ENCODE results near the gene RPS27A. TPM values are rescaled to one million over a fixed set of nuclear protein-coding genes. Genes with fewer than 3 reads are reported as not detected.
"Not testable (repeated sequence)": the region's sequence is repeated elsewhere in the genome, so short reads cannot be mapped to it uniquely, and the experiment has no call there.

The RPS27A gene
- total RNA-seq, 1 experiment from 2014 or later = 747 TPM

DNA sequence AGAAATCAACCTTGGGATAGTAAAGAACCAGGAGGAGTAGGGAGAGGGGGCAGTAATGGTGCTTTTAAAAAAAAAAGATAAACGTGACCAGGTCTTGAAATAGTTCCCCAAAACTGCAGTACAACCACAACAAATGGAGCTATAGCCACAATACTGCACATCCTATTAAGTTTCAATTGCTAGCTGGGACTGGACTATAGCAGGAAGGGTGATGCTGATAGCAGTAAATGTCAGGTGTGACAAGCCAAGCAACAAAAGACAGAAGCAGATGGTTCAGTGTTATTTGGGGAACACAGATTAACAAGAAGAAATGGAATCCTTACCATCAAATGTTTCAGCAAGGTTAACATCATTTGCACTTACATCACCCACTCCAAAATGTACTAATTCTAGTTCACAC, 10.1 kb downstream of the RPS27A start:
- Mint-ChIP-seq H3K4me3 (ENCODE audit: low read depth, unreplicated experiment) (no peak overlapping the region), H3K27me3 (ENCODE audit: unreplicated experiment) (no peaks in the 10 kb centered on the region), H3K9me3 (ENCODE audit: low read depth, unreplicated experiment) (no peaks in the 10 kb centered on the region), H3K4me1 (ENCODE audit: low read depth, unreplicated experiment) (no peaks in the 10 kb centered on the region), H3K27ac (ENCODE audit: unreplicated experiment) (no peak overlapping the region), H3K36me3 (ENCODE audit: insufficient read depth, unreplicated experiment) (peaks cover 24% of the 10 kb centered on the region)
- intact Hi-C loops (cut with micrococcal nuclease; ENCODE audit: unreplicated experiment) = no loop called here
- no peak for DNase-seq
- TF ChIP-seq, protein P1, sequence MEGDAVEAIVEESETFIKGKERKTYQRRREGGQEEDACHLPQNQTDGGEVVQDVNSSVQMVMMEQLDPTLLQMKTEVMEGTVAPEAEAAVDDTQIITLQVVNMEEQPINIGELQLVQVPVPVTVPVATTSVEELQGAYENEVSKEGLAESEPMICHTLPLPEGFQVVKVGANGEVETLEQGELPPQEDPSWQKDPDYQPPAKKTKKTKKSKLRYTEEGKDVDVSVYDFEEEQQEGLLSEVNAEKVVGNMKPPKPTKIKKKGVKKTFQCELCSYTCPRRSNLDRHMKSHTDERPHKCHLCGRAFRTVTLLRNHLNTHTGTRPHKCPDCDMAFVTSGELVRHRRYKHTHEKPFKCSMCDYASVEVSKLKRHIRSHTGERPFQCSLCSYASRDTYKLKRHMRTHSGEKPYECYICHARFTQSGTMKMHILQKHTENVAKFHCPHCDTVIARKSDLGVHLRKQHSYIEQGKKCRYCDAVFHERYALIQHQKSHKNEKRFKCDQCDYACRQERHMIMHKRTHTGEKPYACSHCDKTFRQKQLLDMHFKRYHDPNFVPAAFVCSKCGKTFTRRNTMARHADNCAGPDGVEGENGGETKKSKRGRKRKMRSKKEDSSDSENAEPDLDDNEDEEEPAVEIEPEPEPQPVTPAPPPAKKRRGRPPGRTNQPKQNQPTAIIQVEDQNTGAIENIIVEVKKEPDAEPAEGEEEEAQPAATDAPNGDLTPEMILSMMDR (IDR thresholded peaks at IDR 0.05; ENCODE audit: unreplicated experiment) = no peak
- CTCF ChIA-PET = no interaction called here
- BruUV-seq (replicated peaks) = no TSS peak

DNA sequence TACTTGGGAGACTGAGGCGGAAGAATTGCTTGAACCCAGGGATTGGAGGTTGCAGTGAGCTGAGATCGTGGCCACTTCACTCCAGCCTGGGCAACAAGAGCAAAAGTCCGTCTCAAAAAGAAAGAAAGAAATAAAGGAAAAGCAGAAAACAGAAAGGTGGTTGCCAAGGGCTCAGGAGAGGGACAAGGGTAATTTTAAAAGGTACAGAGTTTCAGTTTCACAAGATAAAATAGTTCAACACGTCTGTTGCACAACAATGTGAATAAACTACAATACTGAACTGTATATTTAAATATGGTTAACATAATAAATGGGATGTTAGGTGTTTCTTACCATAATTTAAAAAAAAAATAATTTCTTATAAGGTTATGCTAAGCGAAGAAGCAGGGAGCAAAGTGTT, 12.9 kb downstream of the RPS27A start:
- no peaks in the 10 kb centered on the region for H3K4me1 Mint-ChIP-seq (ENCODE audit: low read depth, unreplicated experiment)
- DNase-seq = no peak
- H3K36me3 Mint-ChIP-seq (ENCODE audit: insufficient read depth, unreplicated experiment) = peaks cover 9% of the 10 kb centered on the region
- BruUV-seq (replicated peaks) = no TSS peak
- CTCF ChIA-PET = no interaction called here
- intact Hi-C loops (cut with micrococcal nuclease; ENCODE audit: unreplicated experiment) = no loop called here
- no peak overlapping the region for H3K27ac Mint-ChIP-seq (ENCODE audit: unreplicated experiment)
- TF ChIP-seq, protein P1 (IDR thresholded peaks at IDR 0.05; ENCODE audit: unreplicated experiment) = no peak
- no peaks in the 10 kb centered on the region for H3K9me3 Mint-ChIP-seq (ENCODE audit: low read depth, unreplicated experiment)
- H3K27me3 Mint-ChIP-seq (ENCODE audit: unreplicated experiment) = no peaks in the 10 kb centered on the region
- no peak overlapping the region for H3K4me3 Mint-ChIP-seq (ENCODE audit: low read depth, unreplicated experiment)

DNA sequence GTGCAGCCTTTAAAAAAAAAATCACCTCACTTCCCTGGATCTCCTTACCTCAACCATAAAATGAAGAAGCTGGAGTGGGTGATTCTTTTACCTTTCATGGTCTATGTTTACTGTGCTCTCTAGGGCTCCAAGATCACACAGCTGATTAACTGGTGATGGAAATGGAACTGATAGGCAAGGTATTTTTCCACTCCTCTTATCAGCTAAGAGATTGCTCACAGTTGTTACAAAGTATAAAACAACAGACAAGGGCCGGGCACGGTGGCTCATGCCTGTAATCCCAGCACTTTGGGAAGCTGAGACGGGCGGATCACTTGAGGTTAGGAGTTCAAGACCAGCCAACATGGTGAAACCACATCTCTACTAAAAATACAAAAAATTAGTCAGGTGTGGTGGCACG, 14.5 kb downstream of the RPS27A start:
- CTCF ChIA-PET = interaction anchor here (0.6 kb wide), 1 partner anchor 358 kb away, joined by 4 read pairs; no protein-coding TSS in a partner anchor
- DNase-seq = no peak
- Mint-ChIP-seq H3K27ac (ENCODE audit: unreplicated experiment) (no peak overlapping the region), H3K4me3 (ENCODE audit: low read depth, unreplicated experiment) (no peak overlapping the region), H3K36me3 (ENCODE audit: insufficient read depth, unreplicated experiment) (peaks cover 9% of the 10 kb centered on the region), H3K4me1 (ENCODE audit: low read depth, unreplicated experiment) (no peaks in the 10 kb centered on the region), H3K9me3 (ENCODE audit: low read depth, unreplicated experiment) (no peaks in the 10 kb centered on the region), H3K27me3 (ENCODE audit: unreplicated experiment) (no peaks in the 10 kb centered on the region)
- TF ChIP-seq, protein P1 (IDR thresholded peaks at IDR 0.05; ENCODE audit: unreplicated experiment) = no peak
- no TSS peak for BruUV-seq (replicated peaks)
- intact Hi-C loops (cut with micrococcal nuclease; ENCODE audit: unreplicated experiment) = no loop called here

DNA sequence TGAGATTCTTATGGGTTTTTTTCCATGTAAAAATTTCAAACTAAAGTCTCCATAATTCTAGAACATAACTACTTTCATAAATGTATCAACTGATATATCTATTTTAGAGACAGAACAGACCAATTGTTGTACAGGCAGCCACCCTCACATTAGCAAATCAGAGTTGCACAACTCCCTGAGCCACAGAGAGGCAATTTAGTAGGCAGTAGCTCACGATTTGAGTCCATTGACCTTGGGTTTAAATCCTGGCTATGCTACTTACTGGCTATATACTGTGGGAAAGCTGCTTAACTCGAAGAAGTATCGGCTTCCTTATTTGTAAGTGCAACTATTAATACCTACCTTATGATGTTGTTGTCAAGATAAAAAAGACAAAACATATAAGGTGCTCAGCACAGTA, 20.3 kb downstream of the RPS27A start:
- CTCF ChIA-PET = no interaction called here
- no peak for DNase-seq
- H3K27me3 Mint-ChIP-seq (ENCODE audit: unreplicated experiment) = no peaks in the 10 kb centered on the region
- H3K36me3 Mint-ChIP-seq (ENCODE audit: insufficient read depth, unreplicated experiment) = peaks cover 8% of the 10 kb centered on the region
- no peaks in the 10 kb centered on the region for H3K4me1 Mint-ChIP-seq (ENCODE audit: low read depth, unreplicated experiment)
- intact Hi-C loops (cut with micrococcal nuclease; ENCODE audit: unreplicated experiment) = no loop called here
- no TSS peak for BruUV-seq (replicated peaks)
- H3K9me3 Mint-ChIP-seq (ENCODE audit: low read depth, unreplicated experiment) = no peaks in the 10 kb centered on the region
- TF ChIP-seq, protein P1 (IDR thresholded peaks at IDR 0.05; ENCODE audit: unreplicated experiment) = no peak
- H3K4me3 Mint-ChIP-seq (ENCODE audit: low read depth, unreplicated experiment) = no peak overlapping the region
- no peak overlapping the region for H3K27ac Mint-ChIP-seq (ENCODE audit: unreplicated experiment)

DNA sequence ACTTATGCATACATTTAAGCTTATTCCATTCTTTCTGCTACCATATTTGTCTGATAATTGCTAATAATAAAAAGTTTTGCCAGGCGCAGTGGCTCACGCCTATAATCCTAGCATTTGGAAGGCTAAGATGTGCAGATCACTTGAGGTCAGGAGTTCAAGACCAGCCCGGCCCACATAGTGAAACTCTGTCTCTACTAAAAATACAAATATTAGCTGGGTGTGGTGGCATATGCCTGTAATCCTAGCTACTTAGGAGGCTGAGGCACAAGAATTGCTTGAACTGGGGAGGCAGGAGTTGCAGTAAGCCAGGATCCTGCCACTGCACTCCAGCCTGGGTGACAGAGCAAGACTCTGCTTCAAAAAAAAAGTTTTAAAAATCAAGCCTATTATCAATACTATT, 27.1 kb downstream of the RPS27A start:
- H3K36me3 Mint-ChIP-seq (ENCODE audit: insufficient read depth, unreplicated experiment) = peaks cover 26% of the 10 kb centered on the region
- H3K4me3 Mint-ChIP-seq (ENCODE audit: low read depth, unreplicated experiment); H3K9me3 Mint-ChIP-seq (ENCODE audit: low read depth, unreplicated experiment); H3K27ac Mint-ChIP-seq (ENCODE audit: unreplicated experiment); BruUV-seq (replicated peaks); H3K4me1 Mint-ChIP-seq (ENCODE audit: low read depth, unreplicated experiment); H3K27me3 Mint-ChIP-seq (ENCODE audit: unreplicated experiment); intact Hi-C loops (cut with micrococcal nuclease; ENCODE audit: unreplicated experiment); DNase-seq: not testable (repeated sequence)
- CTCF ChIA-PET = interaction anchor here (0.7 kb wide), 1 partner anchor 438 kb away, joined by 3 read pairs; no protein-coding TSS in a partner anchor
